Upper lobe of left lung (tissue), 6 donors: Measurements from ENCODE around the gene GNMT. TPM values are rescaled to one million over a fixed set of nuclear protein-coding genes. Genes with fewer than 3 reads are reported as not detected.

Experiments
- ATAC-seq, 2 donors: fragments of 200-7000 bp; cut with Tn5 transposase; one replicate each; pipeline ENCODE4 v1.9.1; 2022; ENCODE audit warnings: mild to moderate bottlenecking in 2 of 2, moderate library complexity in 2 of 2; ENCODE audit not compliant: low FRiP score in 2 of 2
- DNase-seq, 2 donors: peaks; one replicate each; pipeline ENCODE4 v3.0.0-alpha.2; 2019 to 2020
- H3K27ac ChIP-seq, 4 donors: fragments of 200-600 bp; sonication (generic); one replicate each; pipeline ENCODE4 v1.5.1; 2016 to 2019
- H3K27me3 ChIP-seq, 4 donors: fragments of 200-600 bp; sonication (generic); one replicate each; pipeline ENCODE4 v1.5.1; 2017 to 2019
- H3K36me3 ChIP-seq, 4 donors: fragments of 200-600 bp; sonication (generic); one replicate each; pipeline ENCODE4 v1.5.1; 2016 to 2019
- H3K4me1 ChIP-seq, 4 donors: fragments of 200-600 bp; sonication (generic); one replicate each; pipeline ENCODE4 v1.5.1; 2018 to 2019
- H3K4me3 ChIP-seq, 4 donors: fragments of 200-600 bp; sonication (generic); one replicate each; pipeline ENCODE4 v1.5.1; 2017 to 2019; ENCODE audit warnings: mild to moderate bottlenecking in 2 of 4, moderate library complexity in 1 of 4
- H3K9me3 ChIP-seq, 4 donors: fragments of 200-600 bp; sonication (generic); one replicate each; pipeline ENCODE4 v1.5.1; 2018 to 2019
- CTCF ChIP-seq, 6 experiments: fragments of 450-650 bp in 4 of 6; fragments of 200-600 bp in 2 of 6; sonication (generic) in 2 of 6; IDR thresholded peaks; one replicate each; pipeline ENCODE4 v1.5.1; 2016 to 2019; ENCODE audit warnings: antibody characterized with exemption in 6 of 6
- EP300 ChIP-seq, 4 donors: sonication (generic); formaldehyde crosslinking; IDR thresholded peaks; one replicate each; pipeline ENCODE4 v1.5.1; 2017; ENCODE audit warnings: antibody characterized with exemption in 4 of 4, control low read depth in 2 of 4
- POLR2A ChIP-seq, 4 donors: fragments of 450-650 bp; IDR thresholded peaks; one replicate each; pipeline ENCODE4 v1.5.1; 2016 to 2017; ENCODE audit warnings: antibody characterized with exemption in 4 of 4, mild to moderate bottlenecking in 2 of 4
- POLR2AphosphoS5 ChIP-seq, 2 donors: sonication (generic); formaldehyde crosslinking; IDR thresholded peaks; one replicate each; pipeline ENCODE4 v1.5.1; 2017; ENCODE audit warnings: antibody characterized with exemption in 2 of 2
- WGBS, 2 donors: methylation state at CpG; one replicate each; pipeline ENCODE4 v1.1.5; 2017 to 2018; 5-methylcytosine and 5-hydroxymethylcytosine counted together
- total RNA-seq, 6 donors: library from RNA; depleted of rRNA in 4 of 6; stranded (reverse); fragments of >200 nt in 4 of 6; gene quantifications; one replicate each; pipeline versions ENCODE4 v1.1.0 to v1.2.1, GENCODE V29; 2016 to 2021
- donor health status: DM: no; HTN: no; CAD: no; lungs with moderate emphysema.
- donor health status: DM: no; HTN: yes; CAD: no; lungs with severe emphysema.

Gene GNMT
- total RNA-seq, 6 donors from 2014 or later: 1.9 to 10.5 (median 8.5) TPM; not detected in 1

- H3K9me3 ChIP-seq: no peaks in the 10 kb centered on the region
- H3K4me1 ChIP-seq: no peaks in the 10 kb centered on the region
- no peak overlapping the region for H3K4me3 ChIP-seq
- H3K27me3 ChIP-seq: no peaks in the 10 kb centered on the region
- TF ChIP-seq CTCF (IDR thresholded peaks at IDR 0.05) (no peak), POLR2AphosphoS5 (IDR thresholded peaks at IDR 0.05) (no peak)
- ATAC-seq: no peak
- peaks cover 8 to 57% (median 48%) of the 10 kb centered on the region in 4 donors for H3K36me3 ChIP-seq
- H3K27ac ChIP-seq: no peak overlapping the region
- no peak for DNase-seq
- 91 to 92% methylated on average over 5 of the region's 5 CpGs for WGBS, 2 donors
Measured at GRCh38 chr6:43005844-43006243, 45.3 kb downstream of the GNMT start.

DNA sequence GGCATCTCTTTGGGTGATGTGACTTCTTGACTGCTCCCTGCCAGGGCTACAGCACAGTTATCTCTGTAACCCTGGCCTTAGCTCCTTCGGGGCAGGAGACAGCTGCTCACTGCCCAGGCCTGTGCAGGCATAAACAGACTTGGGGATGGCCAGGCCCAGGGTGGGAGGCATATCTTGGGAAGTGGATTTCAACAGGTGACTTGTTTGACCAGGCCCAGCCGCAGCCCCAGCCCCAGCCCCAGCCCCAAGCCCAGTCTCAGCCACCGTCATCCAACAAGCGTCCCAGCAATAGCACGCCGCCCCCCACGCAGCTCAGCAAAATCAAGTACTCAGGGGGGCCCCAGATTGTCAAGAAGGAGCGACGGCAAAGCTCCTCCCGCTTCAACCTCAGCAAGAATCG, 45.7 kb downstream of the GNMT start:
- ATAC-seq (no peak), DNase-seq (peak in 1 of 2 donors; percentile 56)
- H3K27ac ChIP-seq: no peak overlapping the region
- H3K9me3 ChIP-seq: no peaks in the 10 kb centered on the region
- no peaks in the 10 kb centered on the region for H3K27me3 ChIP-seq
- TF ChIP-seq EP300 (IDR thresholded peaks at IDR 0.05) (no peak), POLR2A (IDR thresholded peaks at IDR 0.05) (no peak), POLR2AphosphoS5 (IDR thresholded peaks at IDR 0.05) (no peak), CTCF (IDR thresholded peaks at IDR 0.05) (no peak)
- H3K4me3 ChIP-seq: no peak overlapping the region
- peaks cover 8 to 61% (median 52%) of the 10 kb centered on the region in 4 donors for H3K36me3 ChIP-seq
- 95 to 96% methylated on average over 5 to 11 of the region's 11 CpGs for WGBS, 2 donors
- H3K4me1 ChIP-seq: no peaks in the 10 kb centered on the region

GRCh38 chr6:43007126-43007525, 46.6 kb downstream of the GNMT start:
- whole genome bisulfite sequencing, 2 donors: 88 to 96% methylated on average over 6 to 9 of the region's 9 CpGs
- Histone ChIP-seq H3K4me3 (no peak overlapping the region), H3K4me1 (peaks cover 0 to under 1% (median 0%) of the 10 kb centered on the region in 4 donors), H3K27me3 (no peaks in the 10 kb centered on the region), H3K36me3 (peaks cover 8 to 70% (median 61%) of the 10 kb centered on the region in 4 donors), H3K27ac (no peak overlapping the region), H3K9me3 (no peaks in the 10 kb centered on the region)
- no peak for ATAC-seq
- TF ChIP-seq CTCF (IDR thresholded peaks at IDR 0.05): no peak
- TF ChIP-seq POLR2AphosphoS5 (IDR thresholded peaks at IDR 0.05): no peak
- no peak for TF ChIP-seq POLR2A (IDR thresholded peaks at IDR 0.05)
- TF ChIP-seq EP300 (IDR thresholded peaks at IDR 0.05): no peak
- no peak for DNase-seq

- Histone ChIP-seq H3K4me3 (no peak overlapping the region), H3K9me3 (no peaks in the 10 kb centered on the region), H3K27ac (no peak overlapping the region), H3K36me3 (peaks cover 8 to 68% (median 62%) of the 10 kb centered on the region in 4 donors), H3K4me1 (peaks cover 10 to 15% (median 13%) of the 10 kb centered on the region in 4 donors), H3K27me3 (no peaks in the 10 kb centered on the region)
- WGBS, 2 donors: 69 to 71% methylated on average over 6 of the region's 6 CpGs
- ATAC-seq: no peak
- DNase-seq: no peak
- TF ChIP-seq CTCF (IDR thresholded peaks at IDR 0.05) (peak in 3 of 6 experiments; percentile 9 to 27 (median 11)), POLR2AphosphoS5 (IDR thresholded peaks at IDR 0.05) (no peak), EP300 (IDR thresholded peaks at IDR 0.05) (no peak), POLR2A (IDR thresholded peaks at IDR 0.05) (no peak)
Measured at GRCh38 chr6:43009124-43009523, 48.6 kb downstream of the GNMT start.

DNA sequence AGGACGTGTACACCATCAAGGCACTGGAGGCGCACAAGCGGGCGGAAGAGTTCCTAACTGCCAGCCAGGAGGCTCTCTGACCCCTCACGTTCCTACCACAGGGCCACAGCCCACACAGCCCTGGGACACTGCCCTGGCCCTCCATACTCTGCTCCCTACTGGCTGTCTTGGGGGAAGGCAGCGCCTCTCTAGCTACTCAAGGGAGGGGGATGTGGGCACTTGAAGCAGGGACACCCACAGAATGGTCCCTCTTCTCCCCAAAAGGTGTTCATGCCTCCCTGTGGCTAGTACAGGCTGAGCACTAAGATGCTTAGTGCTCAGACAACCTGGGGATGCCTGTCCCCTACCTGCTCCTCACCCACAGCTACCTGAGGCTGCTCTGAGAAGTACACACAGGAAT, 50.7 kb downstream of the GNMT start:
- ATAC-seq (no peak), DNase-seq (no peak)
- Histone ChIP-seq H3K4me3 (no peak overlapping the region), H3K36me3 (peaks cover 8 to 62% (median 57%) of the 10 kb centered on the region in 4 donors), H3K27ac (no peak overlapping the region), H3K4me1 (peaks cover 26 to 32% (median 29%) of the 10 kb centered on the region in 4 donors), H3K9me3 (no peaks in the 10 kb centered on the region), H3K27me3 (no peaks in the 10 kb centered on the region)
- 86 to 88% methylated on average over 6 of the region's 6 CpGs for WGBS, 2 donors
- TF ChIP-seq EP300 (IDR thresholded peaks at IDR 0.05): no peak
- TF ChIP-seq POLR2A (IDR thresholded peaks at IDR 0.05): no peak
- no peak for TF ChIP-seq POLR2AphosphoS5 (IDR thresholded peaks at IDR 0.05)
- TF ChIP-seq CTCF (IDR thresholded peaks at IDR 0.05): no peak
